Measurements from ENCODE around the gene PIK3C2G. TPM values are rescaled to one million over a fixed set of nuclear protein-coding genes. Genes with fewer than 3 reads are reported as not detected.

The PIK3C2G gene
- total RNA-seq, 1 experiment from 2014 or later, result not detected

GRCh38 chr12:18373181-18373580, 111.9 kb downstream of the PIK3C2G start:
- ChIA-PET RAD21 (ENCODE audit: low non-redundant PET in 1 of 2, low total read pairs in 2 of 2, uncharacterized antibody in 2 of 2, unreplicated experiment in 2 of 2) (no interaction called here), POLR2A (no interaction called here), CTCF (no interaction called here)
- no TSS peak for BruUV-seq (replicated peaks)
- no peaks in the 10 kb centered on the region for H3K4me1 ChIP-seq (ENCODE audit: control insufficient read depth in 1 of 2, insufficient read depth in 2 of 2, low read length in 2 of 2)
- DNase-seq (ENCODE audit: low read depth, low spot score) (no peak), ATAC-seq (no peak)
- H3K9me3 ChIP-seq (ENCODE audit: control insufficient read depth in 1 of 2, insufficient read depth in 1 of 2, low read depth in 1 of 2, low read length in 2 of 2), result no peaks in the 10 kb centered on the region
- no peak overlapping the region for H3K4me2 ChIP-seq (ENCODE audit: low read length)
- no peak for TF ChIP-seq EZH2phosphoT487 (IDR thresholded peaks at IDR 0.05; ENCODE audit: borderline replicate concordance)
- TF ChIP-seq SP1 (IDR thresholded peaks at IDR 0.05; ENCODE audit: low read depth), result no peak
- no peak for TF ChIP-seq ELF1 (IDR thresholded peaks at IDR 0.05; ENCODE audit: borderline replicate concordance, low read depth)
- TF ChIP-seq MAX (IDR thresholded peaks at IDR 0.05), result no peak
- TF ChIP-seq CBX3 (IDR thresholded peaks at IDR 0.05; ENCODE audit: low read depth), result no peak
- TF ChIP-seq REST (IDR thresholded peaks at IDR 0.05; ENCODE audit: low read depth), result no peak
- TF ChIP-seq SIN3A (IDR thresholded peaks at IDR 0.05; ENCODE audit: low read depth), result no peak
- no peak for TF ChIP-seq SRF (IDR thresholded peaks at IDR 0.05; ENCODE audit: low read depth)
- no peak for TF ChIP-seq ZBTB33 (IDR thresholded peaks at IDR 0.05; ENCODE audit: extremely low read depth, insufficient replicate concordance, low read length)
- no peak for TF ChIP-seq ZNF274 (IDR thresholded peaks at IDR 0.05; ENCODE audit: low read depth, low read length)
- no peak for TF ChIP-seq CTCF (IDR thresholded peaks at IDR 0.05 in 2 of 3, conservative IDR thresholded peaks at IDR 0.05 in 1 of 3; ENCODE audit: borderline replicate concordance in 1 of 3, insufficient read depth in 1 of 3, low read depth in 2 of 3, low read length in 2 of 3)
- TF ChIP-seq ZFX (IDR thresholded peaks at IDR 0.05), result no peak
- no peak for TF ChIP-seq EZH2 (IDR thresholded peaks at IDR 0.05)
- TF ChIP-seq ATF3 (IDR thresholded peaks at IDR 0.05), result no peak
- H4K20me1 ChIP-seq (ENCODE audit: insufficient read depth), result no peaks in the 10 kb centered on the region
- no peaks in the 10 kb centered on the region for H3K79me2 ChIP-seq (ENCODE audit: insufficient read depth, low read length)
- no peaks in the 10 kb centered on the region for H3K9me2 ChIP-seq (ENCODE audit: insufficient read depth)
- intact Hi-C loops (cut with micrococcal nuclease), result no loop called here
- no peak overlapping the region for H3K4me3 ChIP-seq (replicated peaks in 1 of 2; ENCODE audit: low read depth in 1 of 2, low read length in 2 of 2)
- no peak overlapping the region for H3K9ac ChIP-seq (ENCODE audit: low read length)
- no peaks in the 10 kb centered on the region for H3K27me3 ChIP-seq (ENCODE audit: insufficient read depth, low read length)
- no peak overlapping the region for H3K27ac ChIP-seq (ENCODE audit: low read depth, low read length)
- H2AFZ ChIP-seq (ENCODE audit: low read depth, low read length, poor library complexity, severe bottlenecking), result no peak overlapping the region
- H3K36me3 ChIP-seq (ENCODE audit: control insufficient read depth in 1 of 2, insufficient read depth in 2 of 2, low read length in 2 of 2), result no peaks in the 10 kb centered on the region

All from HCT116 (cell line).